Activated T-helper 1 cell treated with anti-CD3 and anti-CD28 coated beads, Interleukin-2, amount 50 U/mL, for 16 hours (primary cell): ENCODE data around the gene BDKRB1.

Experiments
- DNase-seq, 2 donors: peaks; one replicate each; pipeline ENCODE4 v3.0.0-alpha.2; 2020; ENCODE audit warnings: low read depth in 1 of 2, low spot score in 1 of 2

BDKRB1 gene

DNA sequence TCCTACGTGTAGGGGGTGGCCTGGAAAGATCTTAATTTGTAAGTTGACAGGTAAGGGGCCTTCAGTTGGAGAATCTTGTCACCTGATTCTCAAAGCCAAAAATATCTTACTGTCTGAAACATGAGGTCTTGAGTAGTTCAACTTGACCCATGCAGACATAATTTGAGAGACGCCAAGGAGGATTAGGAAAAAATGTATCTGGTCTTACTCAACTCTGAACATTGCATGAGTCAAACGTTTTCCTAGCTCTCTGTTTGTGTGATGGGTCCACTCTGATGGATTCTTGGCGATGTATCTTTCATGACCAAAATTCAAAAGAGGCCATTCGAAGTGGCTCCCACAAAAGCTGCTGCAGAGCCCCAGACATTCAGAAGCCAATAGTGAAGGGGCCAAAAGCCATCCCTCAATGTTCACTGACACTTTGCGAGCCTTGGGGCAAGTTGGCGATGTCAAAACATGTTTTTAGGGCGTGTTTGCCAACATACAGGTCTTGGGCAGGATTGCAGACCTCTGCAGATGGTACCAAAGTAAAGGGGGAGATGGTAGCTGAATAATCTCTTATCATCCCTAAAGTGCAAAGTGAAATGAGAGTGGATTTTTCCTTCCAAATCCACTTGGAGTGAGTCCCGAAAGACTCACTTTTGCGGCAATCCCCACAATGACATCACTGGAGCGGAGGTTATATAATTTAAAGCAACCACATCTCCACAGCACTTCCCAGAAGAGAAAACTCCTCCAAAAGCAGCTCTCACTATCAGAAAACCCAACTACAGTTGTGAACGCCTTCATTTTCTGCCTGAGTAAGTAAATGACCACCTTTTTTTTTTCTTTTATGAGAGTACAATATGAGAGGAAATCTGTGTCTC is at the start of gene BDKRB1:
Gene BDKRB1, plus strand, starts transcription at position 710 of the 866 bp plus-strand sequence. CDS start 7,473 bp downstream, outside the sequence.
- no peak for DNase-seq

DNA sequence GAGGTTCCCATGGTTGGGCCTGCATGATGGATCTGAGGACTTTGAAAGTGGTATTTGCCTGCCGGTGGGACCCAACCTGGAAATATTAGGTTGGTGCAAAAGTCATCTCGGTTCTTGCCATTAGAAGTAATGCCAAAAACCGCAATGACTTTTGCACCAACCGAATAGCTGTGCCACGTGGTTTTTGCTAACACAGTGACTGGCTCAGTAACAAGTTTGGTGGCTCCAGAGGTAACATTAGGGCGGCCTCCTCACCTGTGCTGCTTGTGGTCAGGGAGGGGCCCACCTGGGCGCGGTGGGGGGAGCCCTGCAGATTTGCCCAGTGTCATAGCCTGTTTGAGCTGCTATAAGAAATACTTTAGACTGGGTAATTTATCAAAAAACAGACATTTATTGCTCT is 49.5 kb upstream of the BDKRB1 start:
- no peak for DNase-seq

- no peak for DNase-seq
These were observed 48.3 kb upstream of the BDKRB1 start for GRCh38 chr14:96207686-96208085.

- DNase-seq: no peak
These were observed 47.3 kb upstream of the BDKRB1 start for GRCh38 chr14:96208739-96209138.

DNA sequence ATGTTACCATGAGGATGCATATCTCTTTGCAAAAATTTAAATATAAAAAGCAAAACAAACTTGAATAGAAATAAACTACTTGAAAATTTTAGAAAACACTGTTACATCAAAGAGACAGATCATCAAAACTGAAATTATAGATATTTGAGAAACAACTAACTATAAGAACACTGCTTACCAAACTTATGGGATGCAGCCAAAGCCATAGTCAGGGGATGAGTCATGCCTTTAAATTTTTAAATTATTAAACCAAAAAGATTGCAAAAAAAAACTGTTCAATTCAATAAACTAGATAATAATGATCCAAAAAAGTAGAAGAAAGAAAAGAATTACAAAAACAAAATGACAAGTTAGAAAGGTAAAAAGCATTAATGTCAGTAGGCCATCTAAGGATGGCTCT is 43.9 kb upstream of the BDKRB1 start:
- no peak for DNase-seq

DNA sequence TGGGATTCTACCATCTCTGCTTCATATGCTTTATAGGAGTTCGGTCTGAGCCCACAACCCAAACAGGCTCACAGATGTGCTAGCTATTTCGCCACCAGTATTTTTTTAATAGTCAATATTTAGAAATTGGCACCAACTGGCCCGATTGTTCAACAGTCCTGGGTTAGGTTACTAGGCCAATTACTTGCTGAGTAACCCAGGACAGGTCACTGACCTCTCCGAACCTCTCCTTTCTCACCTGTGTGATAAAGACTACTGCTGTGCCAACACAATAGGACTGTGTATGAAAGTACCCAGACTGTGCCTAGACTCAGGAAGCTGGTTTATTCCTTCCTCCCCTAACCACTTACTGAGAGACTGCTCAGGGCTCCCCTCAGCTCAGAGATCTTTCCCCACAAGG is 43.1 kb upstream of the BDKRB1 start:
- no peak for DNase-seq

GRCh38 chr14:96213871-96214465 is 42.0 kb upstream of the BDKRB1 start:
- DNase-seq: no peak

DNA sequence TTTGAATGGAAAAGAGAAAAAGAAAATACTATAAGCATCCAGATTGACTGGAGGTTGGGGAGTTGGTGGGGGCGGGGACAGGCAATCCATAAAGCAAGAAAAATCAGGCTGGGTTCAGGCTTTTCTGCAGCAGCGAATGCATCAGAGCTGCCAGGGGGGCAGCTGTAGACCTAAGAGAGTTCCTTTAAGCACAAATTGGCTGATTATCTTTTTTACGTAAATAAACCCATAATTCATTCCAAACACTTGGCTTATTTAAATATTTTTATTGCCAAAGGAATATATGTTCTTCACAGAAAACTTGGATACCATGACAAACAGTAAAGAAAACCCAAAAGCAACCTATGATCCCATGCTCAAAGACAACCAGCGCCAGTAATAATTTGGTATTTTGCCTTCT is 41.2 kb upstream of the BDKRB1 start:
- DNase-seq: no peak

DNA sequence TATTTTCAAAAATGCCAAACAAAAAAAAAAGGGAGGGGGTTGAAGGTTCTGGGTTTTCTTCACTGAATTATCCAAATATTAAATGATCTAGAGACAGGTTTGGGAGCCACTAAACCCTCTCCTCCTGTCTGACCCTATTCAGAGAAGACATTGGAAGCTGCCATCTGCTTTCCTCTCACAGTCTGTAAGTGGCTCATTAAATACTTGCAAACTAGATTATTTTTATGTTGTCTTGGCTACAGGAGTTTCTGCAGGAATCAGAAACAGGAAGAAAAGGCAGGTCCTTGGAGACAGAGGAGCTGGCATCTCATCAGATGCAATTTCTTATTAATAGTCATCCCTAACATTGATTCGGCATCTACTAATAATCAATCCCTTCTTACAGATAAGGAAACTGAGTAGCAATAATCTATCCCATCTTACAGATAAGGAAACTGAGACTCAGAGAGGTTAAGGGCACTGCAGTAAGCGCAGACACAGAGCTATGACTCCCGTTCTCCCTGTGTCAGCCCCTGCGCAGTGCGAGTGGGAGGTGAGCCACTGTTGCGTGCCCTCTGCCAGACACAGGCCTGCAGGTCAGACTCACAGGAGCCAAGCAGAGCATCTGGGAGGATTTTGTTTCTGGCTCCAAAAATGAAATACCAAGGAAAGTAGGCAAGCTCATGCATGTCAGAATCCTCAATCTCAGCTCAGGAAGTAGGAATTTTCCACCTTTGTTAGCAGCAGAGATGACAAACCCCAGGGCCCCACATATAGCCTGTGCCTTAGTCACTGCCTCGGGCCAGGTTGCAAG is 40.4 kb upstream of the BDKRB1 start:
- DNase-seq: no peak

DNA sequence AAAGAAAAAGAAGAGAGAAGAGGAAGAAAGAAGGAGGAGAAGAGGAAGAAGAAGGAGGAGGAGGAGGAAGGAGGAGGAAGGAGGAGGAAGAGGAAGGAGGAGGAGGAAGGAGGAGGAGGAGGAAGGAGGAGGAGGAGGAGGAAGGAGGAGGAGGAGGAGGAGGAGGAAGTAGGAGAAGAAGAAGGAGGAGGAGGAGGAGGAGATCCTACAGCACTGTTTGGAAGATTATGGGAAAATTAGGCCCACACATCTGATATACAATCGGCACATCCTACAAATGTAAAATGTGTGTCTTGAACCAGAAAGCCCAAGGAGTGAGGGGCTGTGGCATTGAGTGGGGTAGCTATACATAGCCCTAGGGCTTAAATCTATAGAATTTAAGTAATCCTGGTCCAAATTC is 39.4 kb upstream of the BDKRB1 start:
- DNase-seq: no peak

DNA sequence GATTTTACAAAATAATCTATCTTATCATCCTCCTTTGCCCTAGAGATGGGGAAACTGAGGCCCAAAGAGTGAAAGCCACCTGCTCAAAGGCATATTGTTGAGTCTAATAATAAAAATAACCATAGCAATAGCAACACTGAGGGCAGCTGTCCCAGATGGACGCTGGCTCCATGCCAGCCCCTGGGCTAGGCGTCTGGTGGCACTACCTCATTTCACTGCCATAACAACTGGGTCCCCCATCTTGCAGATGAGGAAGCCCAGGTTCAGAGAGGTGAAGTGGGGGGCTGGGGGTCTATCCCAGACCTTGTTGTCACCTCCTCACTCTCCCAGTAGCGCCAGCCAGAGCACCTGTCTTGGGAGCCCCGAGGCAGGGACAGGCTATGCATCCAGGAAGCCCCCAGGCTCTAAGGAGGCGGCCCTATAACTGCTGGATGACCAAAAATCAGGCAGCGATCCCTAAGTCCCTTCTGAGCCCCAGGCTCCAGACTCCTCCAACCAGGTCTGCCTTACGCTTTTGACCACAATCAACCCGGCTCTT is 38.6 kb upstream of the BDKRB1 start:
- DNase-seq: no peak

DNA sequence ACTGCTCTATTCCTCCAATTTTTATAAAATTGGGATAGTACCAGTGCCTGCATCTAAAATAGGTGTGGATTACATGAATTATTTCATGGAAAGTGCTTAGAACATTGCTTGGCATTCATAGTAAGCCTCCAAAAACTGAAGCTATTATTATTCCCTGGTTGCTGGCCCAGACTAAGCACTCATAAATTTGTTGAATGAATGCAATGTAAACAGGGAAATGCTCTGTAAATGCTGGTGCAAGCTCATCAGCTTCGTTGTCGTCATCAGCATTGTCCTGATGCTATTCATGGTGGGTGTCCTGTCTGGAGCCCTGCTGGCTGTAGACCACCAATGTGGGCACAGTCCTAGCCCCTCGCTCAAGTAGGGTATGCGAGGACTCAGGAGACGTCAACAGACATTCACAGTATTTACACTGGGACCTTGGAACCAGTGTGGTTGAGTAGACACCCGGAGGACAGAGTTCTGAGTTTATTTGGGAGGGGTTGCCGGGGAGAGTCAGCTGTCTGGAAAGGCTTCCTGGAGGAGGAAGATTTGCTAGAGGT is 34.8 kb upstream of the BDKRB1 start:
- no peak for DNase-seq

- DNase-seq: no peak
These were observed 34.2 kb upstream of the BDKRB1 start for GRCh38 chr14:96221841-96222240.

DNA sequence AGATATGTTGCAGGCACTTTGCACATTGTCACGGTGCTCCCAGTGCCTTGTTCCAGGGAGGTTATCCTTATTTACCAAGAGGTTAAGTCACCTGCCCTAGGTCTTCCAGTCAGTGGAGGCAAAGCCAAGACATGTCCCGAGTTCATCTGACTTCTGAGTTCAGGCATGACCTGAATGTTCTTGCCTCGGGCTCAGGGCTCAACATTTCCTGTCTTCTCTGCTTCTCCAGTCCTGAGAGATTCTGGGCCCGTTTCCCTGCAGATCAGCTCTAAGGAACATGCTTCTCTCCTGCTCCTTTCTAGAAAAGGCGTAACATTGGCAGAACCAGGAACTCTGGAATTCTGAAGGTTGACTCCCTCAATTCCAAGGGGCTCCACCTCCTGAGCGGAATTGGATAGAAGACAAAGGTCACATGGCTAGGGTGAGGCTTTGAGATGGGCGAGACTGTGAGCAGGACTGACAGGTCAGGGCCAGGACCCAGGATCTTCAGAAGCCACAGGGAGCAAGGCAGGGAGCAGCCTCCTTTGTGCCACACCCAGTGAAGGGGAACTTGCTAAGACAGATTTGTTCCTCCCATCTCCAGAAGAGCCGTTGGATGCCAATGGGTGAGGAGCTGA is 31.4 kb upstream of the BDKRB1 start:
- DNase-seq: no peak

GRCh38 chr14:96225213-96225612 is 30.8 kb upstream of the BDKRB1 start:
- DNase-seq: no peak

- no peak for DNase-seq
These were observed 30.3 kb upstream of the BDKRB1 start for GRCh38 chr14:96225745-96226151.

- DNase-seq: no peak
These were observed 28.6 kb upstream of the BDKRB1 start for GRCh38 chr14:96227428-96227827.

- no peak for DNase-seq
These were observed 26.7 kb upstream of the BDKRB1 start for GRCh38 chr14:96229315-96229714.

DNA sequence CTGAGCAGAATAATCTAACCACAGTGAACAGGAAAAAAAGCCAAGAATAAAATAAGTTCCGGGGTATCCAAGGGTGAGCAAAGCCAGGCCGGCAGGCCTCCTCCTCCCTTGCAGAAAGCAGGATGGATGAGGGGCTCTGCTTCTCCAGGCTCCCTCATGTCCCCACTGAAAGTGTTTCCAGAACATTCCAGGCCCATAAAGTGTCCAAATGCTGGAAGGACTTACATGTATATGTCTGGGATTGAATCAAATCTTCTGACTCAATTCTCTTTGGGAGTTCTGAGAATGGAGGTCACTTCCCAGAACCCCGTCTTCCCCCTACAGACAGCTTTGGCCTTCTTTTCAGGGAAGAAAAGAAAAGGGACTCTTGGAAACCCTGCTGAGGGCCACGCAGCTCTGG is 25.0 kb upstream of the BDKRB1 start:
- DNase-seq: no peak

DNA sequence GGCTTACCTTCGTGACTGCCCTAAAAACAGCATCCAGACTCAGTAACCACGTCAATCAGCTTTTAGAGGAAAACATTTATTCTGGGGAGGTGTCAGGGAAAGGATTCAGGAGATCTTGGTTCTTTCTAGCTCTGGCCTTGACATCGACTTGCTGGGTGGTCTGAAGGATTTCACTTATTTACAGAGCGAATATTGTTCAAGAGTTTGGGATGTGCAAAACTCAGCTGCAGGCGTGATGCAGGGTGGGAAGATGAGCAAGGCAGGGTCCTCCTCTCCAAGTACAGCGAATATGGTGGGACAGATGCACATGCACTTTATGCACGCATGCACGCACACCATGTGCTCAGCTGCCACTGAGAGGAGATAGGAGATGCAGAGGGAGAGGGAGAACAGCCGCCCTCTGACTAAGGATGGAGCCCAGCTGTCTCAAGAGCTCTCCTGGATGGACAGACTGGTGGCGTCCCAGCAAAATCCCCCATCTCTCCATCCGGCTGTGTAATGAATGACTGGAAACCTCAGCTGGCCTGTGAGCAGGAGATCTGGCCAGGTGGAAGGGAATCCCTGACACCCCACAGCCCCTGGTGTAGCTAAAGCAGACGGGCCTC is 24.4 kb upstream of the BDKRB1 start:
- no peak for DNase-seq

DNA sequence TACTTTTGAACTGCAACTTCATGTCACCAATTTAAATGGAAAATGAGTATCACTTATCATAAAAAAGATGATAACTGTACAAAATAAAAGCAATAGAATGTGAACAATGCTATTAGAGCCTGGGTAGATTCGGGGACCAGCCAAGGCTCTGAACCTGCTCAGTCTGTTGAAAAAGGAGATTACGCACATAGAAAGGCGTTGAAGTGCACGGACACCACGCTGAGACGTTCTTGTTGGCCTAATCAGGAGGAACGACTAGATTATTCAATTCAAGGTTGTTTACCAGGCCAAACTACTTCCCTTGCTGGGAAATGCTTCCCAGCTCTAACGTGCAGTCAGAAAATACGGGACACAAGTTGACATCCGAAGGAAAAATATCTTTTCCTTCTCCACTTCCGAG is 23.5 kb upstream of the BDKRB1 start:
- no peak for DNase-seq
